HUES64 (cell line): ENCODE measurements around the gene FGF21.
A peak's percentile ranks its signal among the peaks of the same experiment; 100 is the strongest.

Source experiments
- H3K27ac ChIP-seq: 2 replicates; pipeline ENCODE4 v1.7.0; 2013; ENCODE audit warnings: low read depth, low read length, inconsistent platforms
- H3K27me3 ChIP-seq: 2 replicates; pipeline ENCODE4 v1.6.1; 2013; ENCODE audit warnings: mild to moderate bottlenecking, low read length; ENCODE audit not compliant: insufficient read depth
- H3K36me3 ChIP-seq: 2 replicates; pipeline ENCODE4 v1.6.1; 2013; ENCODE audit warnings: mild to moderate bottlenecking, low read length; ENCODE audit not compliant: insufficient read depth
- H3K4me1 ChIP-seq: 2 replicates; pipeline ENCODE4 v1.6.1; 2013; ENCODE audit warnings: mild to moderate bottlenecking, low read length, moderate library complexity; ENCODE audit not compliant: insufficient read depth
- H3K4me3 ChIP-seq: 2 replicates; pipeline ENCODE4 v1.5.1; 2013; ENCODE audit warnings: mild to moderate bottlenecking, low read length, moderate library complexity
- H3K9ac ChIP-seq: 2 replicates; pipeline ENCODE4 v1.6.1; 2013; ENCODE audit warnings: mild to moderate bottlenecking, low read depth, low read length
- H3K9me3 ChIP-seq: 2 replicates; pipeline ENCODE4 v1.6.1; 2013; ENCODE audit warnings: low read depth, low read length; ENCODE audit not compliant: insufficient read depth
- WGBS: fragments of 150-250, 120-280 bp; methylation state at CpG from one replicate; pipeline ENCODE4 v1.1.7; 2013; ENCODE audit warnings: missing lambda C conversion rate; 5-methylcytosine and 5-hydroxymethylcytosine counted together

The FGF21 gene

DNA sequence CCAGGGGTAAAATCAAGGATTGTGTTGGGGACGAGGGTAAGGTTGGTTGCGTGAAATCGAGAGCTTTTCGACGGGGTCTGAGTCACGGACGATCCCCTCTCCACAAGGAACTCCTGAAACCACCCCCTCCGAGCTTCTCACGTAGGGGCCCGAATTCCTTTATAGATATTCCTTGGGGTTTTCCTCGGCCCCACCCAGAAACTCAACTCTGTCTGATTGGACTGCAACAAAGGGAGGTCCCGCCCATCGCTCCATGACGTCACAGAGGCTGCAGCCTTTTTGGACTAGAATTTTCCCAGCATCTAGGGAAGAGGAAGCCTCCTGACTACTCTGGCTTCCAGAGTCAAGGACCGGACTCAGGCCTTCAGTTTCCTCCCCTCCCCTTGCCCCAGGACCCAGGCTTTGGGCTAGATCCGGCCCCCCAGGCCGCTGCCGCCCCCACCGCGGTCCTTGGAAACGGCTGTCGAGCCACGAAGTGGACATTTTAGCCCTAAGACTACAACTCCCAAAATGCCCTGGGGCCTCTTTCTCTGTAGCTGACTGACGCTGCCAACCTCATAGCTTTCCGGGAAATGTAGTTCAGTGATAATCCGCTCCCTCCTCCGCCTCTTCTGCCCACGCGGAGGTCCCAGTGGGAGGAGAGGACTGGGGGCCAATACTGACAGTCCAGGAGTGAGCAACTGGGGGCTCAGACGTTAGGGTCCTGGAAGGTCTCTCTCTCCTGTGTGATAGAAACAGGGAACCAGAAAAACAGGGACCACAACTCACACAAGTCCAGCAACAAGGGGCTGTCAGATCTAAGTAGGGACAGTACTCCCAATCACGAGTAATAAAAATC lies 8.4 kb upstream of the FGF21 start, which contains the start of gene IZUMO1:
Gene IZUMO1 (minus strand): TSS at position 172 of the 838 bp plus-strand sequence. CDS start 1,050 bp downstream, outside the sequence.
- Histone ChIP-seq H3K4me1 (peaks cover 3% of the 10 kb centered on the region; the same call in 1 of the 2 replicates), H3K27me3 (no peaks in the 10 kb centered on the region), H3K9me3 (no peaks in the 10 kb centered on the region), H3K4me3 (peak within 1 kb of the TSS; percentile 70), H3K36me3 (peaks cover 24% of the 10 kb centered on the region), H3K9ac (peak within 1 kb of the TSS; percentile 41; the same call in 1 of the 2 replicates), H3K27ac (peak within 1 kb of the TSS; percentile 84)
- 5% methylated on average over 31 of the region's 31 CpGs for WGBS

DNA sequence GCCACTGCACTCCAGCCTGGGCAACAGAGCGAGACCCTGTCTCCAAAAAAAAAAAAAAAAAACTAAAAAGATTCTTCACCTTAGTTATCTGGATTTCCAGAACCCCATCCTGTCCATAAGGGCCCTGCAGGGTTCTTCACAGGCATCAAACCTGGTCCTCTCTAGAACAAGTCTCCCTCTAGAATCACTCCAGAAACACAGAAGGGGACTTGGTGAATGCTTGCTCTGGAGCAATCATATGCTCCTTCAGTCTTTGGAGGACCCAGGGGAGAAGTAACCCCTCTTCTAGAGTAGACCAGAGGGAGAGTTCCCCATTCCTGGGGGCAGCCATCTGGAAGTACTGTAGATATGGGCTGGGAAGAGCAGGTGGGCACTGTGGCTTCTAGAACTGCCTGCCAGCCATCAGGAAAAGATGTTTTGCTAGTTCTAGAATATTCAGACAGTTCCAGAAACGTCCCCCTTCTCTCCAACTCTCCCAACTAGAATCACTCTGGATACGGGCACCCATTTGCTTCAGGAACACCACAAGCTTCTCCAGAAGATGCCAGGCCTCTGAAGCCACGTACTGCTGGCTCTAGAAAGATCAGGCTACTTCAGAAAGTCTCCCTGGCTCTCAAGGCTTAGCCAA lies 5.6 kb upstream of the FGF21 start:
- Histone ChIP-seq H3K4me1 (peaks cover 6% of the 10 kb centered on the region), H3K36me3 (peaks cover 24% of the 10 kb centered on the region), H3K27ac (no peak overlapping the region), H3K9me3 (no peaks in the 10 kb centered on the region), H3K27me3 (peaks cover 6% of the 10 kb centered on the region; the same call in 1 of the 2 replicates), H3K9ac (no peak overlapping the region), H3K4me3 (no peak overlapping the region)
- WGBS = 87% methylated on average over 4 of the region's 4 CpGs

DNA sequence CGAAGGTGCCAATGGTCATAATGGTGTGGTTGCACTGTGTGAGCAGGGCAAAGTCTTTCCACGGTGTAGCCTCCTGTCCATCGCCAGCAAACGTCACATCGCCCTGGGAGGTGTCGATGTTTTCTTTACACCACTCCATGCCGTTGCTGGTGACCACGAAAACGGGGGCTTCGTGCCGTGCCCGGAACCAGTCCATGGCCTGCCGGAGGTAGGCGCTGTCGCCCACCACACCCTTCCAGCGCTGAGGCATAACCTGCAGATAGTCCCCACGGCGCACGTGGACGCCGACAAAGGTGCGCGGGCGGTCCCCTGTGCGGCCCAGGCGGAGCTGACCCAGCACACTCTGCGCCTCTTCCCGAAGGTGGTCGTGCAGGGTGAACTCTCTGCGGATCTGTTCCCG lies 5.0 kb upstream of the FGF21 start:
- Histone ChIP-seq H3K27me3 (peaks cover 6% of the 10 kb centered on the region; the same call in 1 of the 2 replicates), H3K27ac (no peak overlapping the region), H3K4me3 (no peak overlapping the region), H3K9me3 (no peaks in the 10 kb centered on the region), H3K4me1 (peaks cover 6% of the 10 kb centered on the region; the same call in 1 of the 2 replicates), H3K36me3 (peaks cover 24% of the 10 kb centered on the region), H3K9ac (no peak overlapping the region)
- 97% methylated on average over 31 of the region's 31 CpGs for WGBS

DNA sequence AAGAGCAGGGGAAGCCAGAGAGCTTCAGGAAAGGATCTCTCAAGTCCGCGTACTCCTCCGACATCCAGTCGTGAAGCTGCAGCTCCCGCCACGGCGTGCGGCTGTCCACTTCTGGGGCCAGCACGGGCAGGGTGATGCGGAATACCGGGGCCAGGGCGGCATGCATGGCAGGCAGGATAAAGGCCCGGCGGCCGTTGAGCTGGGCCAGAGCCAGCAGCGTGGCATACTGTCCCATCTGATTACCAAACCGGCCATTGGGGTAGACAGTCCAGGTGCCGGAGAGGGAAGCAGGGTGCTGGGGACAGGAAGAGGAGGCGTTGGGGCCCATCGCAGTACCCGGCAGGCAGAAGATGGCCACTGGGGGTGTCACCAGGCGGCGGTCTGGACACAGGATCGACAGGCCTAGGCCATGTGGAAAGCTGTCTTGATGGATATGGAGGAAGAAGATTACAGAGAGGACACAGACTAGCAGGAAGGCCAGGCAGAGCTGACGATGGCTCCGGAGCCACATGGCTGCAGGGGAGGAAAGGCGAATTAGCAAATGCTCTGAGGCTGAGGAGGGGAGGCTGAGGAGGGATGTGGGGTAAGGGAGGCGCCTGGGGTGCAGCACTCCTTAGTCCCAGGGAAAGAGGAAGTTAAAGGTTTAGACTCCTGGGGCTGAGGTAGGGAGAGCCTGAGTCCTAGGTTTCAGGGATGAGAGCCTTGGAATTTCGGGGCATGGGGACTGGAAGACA lies 4.4 kb upstream of the FGF21 start:
- H3K9me3 ChIP-seq = no peaks in the 10 kb centered on the region
- 93% methylated on average over 29 of the region's 29 CpGs for WGBS
- peaks cover 24% of the 10 kb centered on the region for H3K36me3 ChIP-seq
- H3K4me1 ChIP-seq = peaks cover 8% of the 10 kb centered on the region; the same call in 1 of the 2 replicates
- no peak overlapping the region for H3K27ac ChIP-seq
- H3K27me3 ChIP-seq = peaks cover 6% of the 10 kb centered on the region; the same call in 1 of the 2 replicates
- no peak overlapping the region for H3K9ac ChIP-seq
- H3K4me3 ChIP-seq = peak overlapping the region; percentile 69; the same call in 1 of the 2 replicates

DNA sequence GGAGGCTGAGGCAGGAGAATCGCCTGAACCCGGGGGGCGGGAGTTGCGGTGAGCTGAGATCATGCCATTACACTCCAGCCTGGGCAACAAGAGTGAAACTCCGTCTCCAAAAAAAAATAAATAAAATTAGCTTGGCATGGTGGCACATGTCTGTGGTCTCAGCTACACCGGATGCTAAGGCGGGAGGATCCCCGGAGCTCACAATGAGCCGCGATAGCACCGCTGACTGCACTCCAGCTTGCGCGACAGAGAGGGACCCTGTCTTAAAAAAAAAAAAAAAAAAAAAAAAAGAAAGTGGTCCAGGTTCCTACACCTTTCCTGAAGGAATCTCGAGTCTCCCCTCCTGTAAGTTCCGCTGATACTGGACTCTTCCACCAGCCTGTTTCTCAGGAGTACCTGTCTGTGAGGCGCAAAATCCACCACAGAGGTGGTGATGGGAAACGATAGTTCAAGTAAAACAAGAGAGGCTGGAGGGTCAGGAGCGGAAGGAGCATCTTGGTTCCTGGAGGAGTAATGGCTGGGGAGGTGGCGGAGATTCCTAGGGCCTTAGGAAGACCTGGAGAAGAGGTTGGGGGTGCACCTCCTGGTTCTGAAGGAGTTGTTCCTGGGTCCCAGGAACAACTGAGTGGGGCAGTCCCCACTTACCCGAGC lies 3.4 kb upstream of the FGF21 start:
- Histone ChIP-seq H3K4me3 (peak overlapping the region; percentile 69), H3K4me1 (peaks cover 7% of the 10 kb centered on the region; the same call in 1 of the 2 replicates), H3K27me3 (peaks cover 6% of the 10 kb centered on the region; the same call in 1 of the 2 replicates), H3K9me3 (no peaks in the 10 kb centered on the region), H3K27ac (peak overlapping the region; percentile 72; the same call in 1 of the 2 replicates), H3K36me3 (peaks cover 24% of the 10 kb centered on the region), H3K9ac (peak overlapping the region; percentile 34)
- WGBS = 23% methylated on average over 19 of the region's 20 CpGs

DNA sequence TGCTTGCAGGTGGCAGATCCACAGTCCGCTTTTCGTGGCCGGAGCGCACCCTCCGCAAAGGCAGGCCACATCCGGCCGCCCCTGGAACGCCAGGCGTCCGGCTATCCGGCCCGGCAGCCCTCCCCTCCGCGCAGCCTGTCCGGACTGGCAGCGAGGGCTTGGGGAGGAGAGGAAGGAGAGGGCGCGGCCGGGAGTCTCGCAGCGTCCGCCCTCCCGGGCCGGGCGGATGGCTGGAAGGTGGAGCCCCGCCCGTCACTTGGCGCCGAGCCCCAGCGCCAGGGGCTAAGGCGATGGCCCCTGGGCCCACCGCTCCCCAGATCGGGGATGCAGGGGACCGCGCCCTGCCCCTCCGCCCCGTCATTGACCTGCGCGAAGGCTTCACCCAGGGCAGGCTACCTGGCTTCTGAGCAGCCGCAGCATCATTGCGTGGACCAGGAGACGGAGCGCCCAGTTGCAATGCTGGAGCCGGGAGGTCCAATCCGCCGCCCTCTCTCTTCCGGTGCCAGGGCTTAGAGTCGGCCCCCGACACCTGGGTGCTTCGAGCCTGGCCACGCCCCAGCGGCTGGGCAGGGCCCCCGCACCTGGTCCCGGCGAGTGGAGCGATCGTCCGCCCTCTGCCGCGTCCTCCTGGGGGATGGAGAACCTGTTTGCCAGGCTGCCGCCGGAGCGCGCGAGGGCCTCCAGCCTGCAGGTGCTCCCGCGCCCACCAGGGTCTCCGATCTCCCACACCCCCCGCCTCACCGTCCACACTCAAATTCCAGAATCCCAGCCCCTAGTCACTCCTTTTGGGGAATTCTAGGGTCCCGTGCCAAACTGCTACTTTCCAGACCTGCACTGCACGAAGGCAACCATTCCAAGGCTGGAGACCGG lies 2.6 kb upstream of the FGF21 start, which contains the start of gene FUT1:
Gene FUT1 (minus strand): TSS at position 146 of the 870 bp plus-strand sequence. CDS start 1,360 bp downstream, outside the sequence.
- peak within 1 kb of the TSS; percentile 72 for H3K27ac ChIP-seq
- 1% methylated on average over 73 of the region's 73 CpGs for WGBS
- no peaks in the 10 kb centered on the region for H3K9me3 ChIP-seq
- peaks cover 24% of the 10 kb centered on the region for H3K36me3 ChIP-seq
- H3K27me3 ChIP-seq = peaks cover 6% of the 10 kb centered on the region; the same call in 1 of the 2 replicates
- peak within 1 kb of the TSS; percentile 69 for H3K4me3 ChIP-seq
- peak within 1 kb of the TSS; percentile 34 for H3K9ac ChIP-seq
- peaks cover 7% of the 10 kb centered on the region; the same call in 1 of the 2 replicates for H3K4me1 ChIP-seq

GRCh38 chr19:48755787-48756186 lies 463 bp downstream of the FGF21 start:
- peaks cover 7% of the 10 kb centered on the region; the same call in 1 of the 2 replicates for H3K4me1 ChIP-seq
- H3K27me3 ChIP-seq = peaks cover 6% of the 10 kb centered on the region; the same call in 1 of the 2 replicates
- H3K9ac ChIP-seq = no peak overlapping the region
- WGBS = 90% methylated on average over 5 of the region's 5 CpGs
- H3K9me3 ChIP-seq = no peaks in the 10 kb centered on the region
- no peak overlapping the region for H3K27ac ChIP-seq
- peaks cover 1% of the 10 kb centered on the region; the same call in 1 of the 2 replicates for H3K36me3 ChIP-seq
- H3K4me3 ChIP-seq = no peak overlapping the region

DNA sequence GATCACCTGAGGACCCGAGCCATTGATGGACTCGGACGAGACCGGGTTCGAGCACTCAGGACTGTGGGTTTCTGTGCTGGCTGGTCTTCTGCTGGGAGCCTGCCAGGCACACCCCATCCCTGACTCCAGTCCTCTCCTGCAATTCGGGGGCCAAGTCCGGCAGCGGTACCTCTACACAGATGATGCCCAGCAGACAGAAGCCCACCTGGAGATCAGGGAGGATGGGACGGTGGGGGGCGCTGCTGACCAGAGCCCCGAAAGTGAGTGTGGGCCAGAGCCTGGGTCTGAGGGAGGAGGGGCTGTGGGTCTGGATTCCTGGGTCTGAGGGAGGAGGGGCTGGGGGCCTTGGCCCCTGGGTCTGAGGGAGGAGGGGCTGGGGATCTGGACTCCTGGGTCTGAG lies 888 bp downstream of the FGF21 start:
- peaks cover 6% of the 10 kb centered on the region; the same call in 1 of the 2 replicates for H3K27me3 ChIP-seq
- H3K27ac ChIP-seq = no peak overlapping the region
- no peaks in the 10 kb centered on the region for H3K36me3 ChIP-seq
- no peak overlapping the region for H3K9ac ChIP-seq
- H3K9me3 ChIP-seq = no peaks in the 10 kb centered on the region
- H3K4me1 ChIP-seq = peaks cover 7% of the 10 kb centered on the region; the same call in 1 of the 2 replicates
- H3K4me3 ChIP-seq = no peak overlapping the region
- WGBS = 93% methylated on average over 11 of the region's 11 CpGs

DNA sequence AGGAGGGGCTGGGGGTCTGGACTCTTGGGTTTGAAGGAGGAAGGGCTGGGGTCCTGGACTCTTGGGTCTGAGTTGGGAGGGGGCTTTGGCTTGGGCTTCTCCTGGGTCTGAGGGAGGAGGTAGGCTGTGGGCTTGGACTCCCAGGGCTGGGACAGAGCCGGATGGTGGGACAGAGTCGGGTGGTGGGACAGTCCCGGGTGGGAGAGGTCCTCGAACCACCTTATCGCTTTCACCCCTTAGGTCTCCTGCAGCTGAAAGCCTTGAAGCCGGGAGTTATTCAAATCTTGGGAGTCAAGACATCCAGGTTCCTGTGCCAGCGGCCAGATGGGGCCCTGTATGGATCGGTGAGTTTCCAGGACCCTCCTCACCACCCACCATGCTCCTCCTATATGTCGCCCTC lies 1.4 kb downstream of the FGF21 start:
- no peak overlapping the region for H3K4me3 ChIP-seq
- WGBS = 88% methylated on average over 9 of the region's 9 CpGs
- H3K36me3 ChIP-seq = no peaks in the 10 kb centered on the region
- no peak overlapping the region for H3K9ac ChIP-seq
- H3K9me3 ChIP-seq = no peaks in the 10 kb centered on the region
- peaks cover 6% of the 10 kb centered on the region; the same call in 1 of the 2 replicates for H3K27me3 ChIP-seq
- no peak overlapping the region for H3K27ac ChIP-seq
- H3K4me1 ChIP-seq = peaks cover 7% of the 10 kb centered on the region; the same call in 1 of the 2 replicates
